Peyer's patch (tissue), 4 donors: ENCODE results near the gene NMBR. TPM values are rescaled to one million over a fixed set of nuclear protein-coding genes. Genes with fewer than 3 reads are reported as not detected.
"Not testable (repeated sequence)": the region's sequence is repeated elsewhere in the genome, so short reads cannot be mapped to it uniquely, and the experiment has no call there.

Experiments used
- DNase-seq, 3 donors: peaks; one replicate each; pipeline ENCODE4 v3.0.0-alpha.2; 2017 to 2019
- H3K27ac ChIP-seq, 4 donors: fragments of 200-600 bp; sonication (generic); one replicate each; pipeline ENCODE4 v1.5.1; 2016 to 2019
- H3K27me3 ChIP-seq, 2 donors: fragments of 200-600 bp; sonication (generic); one replicate each; pipeline ENCODE4 v1.5.1; 2019
- H3K36me3 ChIP-seq, 3 donors: fragments of 200-600 bp; sonication (generic); one replicate each; pipeline ENCODE4 v1.5.1; 2016 to 2019
- H3K4me1 ChIP-seq, 4 donors: fragments of 200-600 bp; sonication (generic); one replicate each; pipeline ENCODE4 v1.5.1; 2016 to 2019
- H3K4me3 ChIP-seq, 4 donors: fragments of 200-600 bp; sonication (generic); 1 replicate in 3 of 4; 2 replicates in 1 of 4; pipeline ENCODE4 v1.5.1; 2016 to 2019; ENCODE audit warnings: mild to moderate bottlenecking in 1 of 4
- H3K9me3 ChIP-seq, 4 donors: fragments of 200-600 bp; sonication (generic); one replicate each; pipeline ENCODE4 v1.5.1; 2016 to 2019; ENCODE audit warnings: mild to moderate bottlenecking in 1 of 4
- POLR2A ChIP-seq, 2 donors: fragments of 450-650 bp; IDR thresholded peaks; one replicate each; pipeline ENCODE4 v1.5.1; 2017; ENCODE audit warnings: antibody characterized with exemption in 2 of 2, mild to moderate bottlenecking in 2 of 2, moderate library complexity in 2 of 2
- total RNA-seq, 4 donors: library from RNA; depleted of rRNA; stranded (reverse); fragments of >200 nt; gene quantifications; one replicate each; pipeline ENCODE4 v1.1.0, GENCODE V29; 2016
- TF ChIP-seq, protein P1 (sequence below), 6 experiments: fragments of 450-650 bp in 4 of 6; fragments of 200-600 bp in 2 of 6; sonication (generic) in 1 of 6; IDR thresholded peaks; one replicate each; pipeline ENCODE4 v1.5.1; 2017 to 2019; ENCODE audit warnings: antibody characterized with exemption in 6 of 6, mild to moderate bottlenecking in 3 of 6, moderate library complexity in 1 of 6

The NMBR gene
- total RNA-seq, 4 donors from 2014 or later, result not detected

DNA sequence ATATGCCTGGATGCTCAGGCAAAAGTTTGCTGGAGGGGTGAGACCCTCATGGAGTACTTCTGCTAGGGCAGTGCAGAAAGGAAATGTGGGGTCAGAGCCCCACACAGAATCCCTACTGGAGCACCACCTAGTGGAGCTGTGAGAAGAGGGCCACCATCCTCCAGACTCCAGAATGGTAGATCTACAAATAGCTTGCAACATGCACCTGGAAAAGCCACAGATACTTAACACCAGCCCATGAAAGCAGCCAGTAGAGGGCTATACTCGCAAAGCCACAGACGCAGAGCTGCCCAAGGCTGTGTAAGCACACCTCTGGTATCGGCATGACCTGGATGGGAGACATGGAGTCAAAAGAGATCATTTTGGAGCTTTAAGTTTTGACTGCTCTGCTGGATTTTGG lies 74.9 kb downstream of the NMBR start:
- H3K36me3 ChIP-seq, result no peaks in the 10 kb centered on the region
- DNase-seq, result no peak
- no peak for TF ChIP-seq POLR2A (IDR thresholded peaks at IDR 0.05)
- TF ChIP-seq, protein P1, sequence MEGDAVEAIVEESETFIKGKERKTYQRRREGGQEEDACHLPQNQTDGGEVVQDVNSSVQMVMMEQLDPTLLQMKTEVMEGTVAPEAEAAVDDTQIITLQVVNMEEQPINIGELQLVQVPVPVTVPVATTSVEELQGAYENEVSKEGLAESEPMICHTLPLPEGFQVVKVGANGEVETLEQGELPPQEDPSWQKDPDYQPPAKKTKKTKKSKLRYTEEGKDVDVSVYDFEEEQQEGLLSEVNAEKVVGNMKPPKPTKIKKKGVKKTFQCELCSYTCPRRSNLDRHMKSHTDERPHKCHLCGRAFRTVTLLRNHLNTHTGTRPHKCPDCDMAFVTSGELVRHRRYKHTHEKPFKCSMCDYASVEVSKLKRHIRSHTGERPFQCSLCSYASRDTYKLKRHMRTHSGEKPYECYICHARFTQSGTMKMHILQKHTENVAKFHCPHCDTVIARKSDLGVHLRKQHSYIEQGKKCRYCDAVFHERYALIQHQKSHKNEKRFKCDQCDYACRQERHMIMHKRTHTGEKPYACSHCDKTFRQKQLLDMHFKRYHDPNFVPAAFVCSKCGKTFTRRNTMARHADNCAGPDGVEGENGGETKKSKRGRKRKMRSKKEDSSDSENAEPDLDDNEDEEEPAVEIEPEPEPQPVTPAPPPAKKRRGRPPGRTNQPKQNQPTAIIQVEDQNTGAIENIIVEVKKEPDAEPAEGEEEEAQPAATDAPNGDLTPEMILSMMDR (IDR thresholded peaks at IDR 0.05), result no peak
- no peak overlapping the region for H3K27ac ChIP-seq
- no peaks in the 10 kb centered on the region for H3K9me3 ChIP-seq
- no peak overlapping the region for H3K4me3 ChIP-seq
- H3K27me3 ChIP-seq, result no peaks in the 10 kb centered on the region
- H3K4me1 ChIP-seq, result no peaks in the 10 kb centered on the region

DNA sequence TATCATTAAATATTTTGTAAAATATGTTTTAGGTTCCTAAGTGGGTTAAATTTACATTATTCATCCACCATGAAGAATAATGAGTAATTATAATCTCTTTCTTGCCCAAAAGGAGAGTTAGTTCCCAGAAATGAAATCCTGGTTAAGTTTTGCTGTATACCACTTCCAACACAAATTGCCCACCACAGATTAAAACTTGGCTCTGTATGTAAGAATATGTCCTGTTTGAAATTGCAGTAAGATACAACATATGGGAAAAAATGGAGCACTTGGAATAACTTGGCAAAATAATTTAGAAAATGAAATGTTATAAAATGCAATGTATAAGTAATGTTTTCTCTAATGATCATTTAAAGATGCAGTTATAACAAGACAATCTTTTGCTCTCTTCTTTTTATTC lies 78.5 kb downstream of the NMBR start:
- no peak overlapping the region for H3K4me3 ChIP-seq
- no peak for DNase-seq
- H3K27ac ChIP-seq, result no peak overlapping the region
- H3K27me3 ChIP-seq, result no peaks in the 10 kb centered on the region
- TF ChIP-seq, protein P1 (IDR thresholded peaks at IDR 0.05), result no peak
- TF ChIP-seq POLR2A (IDR thresholded peaks at IDR 0.05), result no peak
- H3K9me3 ChIP-seq, result no peaks in the 10 kb centered on the region
- H3K36me3 ChIP-seq, result no peaks in the 10 kb centered on the region
- no peaks in the 10 kb centered on the region for H3K4me1 ChIP-seq

DNA sequence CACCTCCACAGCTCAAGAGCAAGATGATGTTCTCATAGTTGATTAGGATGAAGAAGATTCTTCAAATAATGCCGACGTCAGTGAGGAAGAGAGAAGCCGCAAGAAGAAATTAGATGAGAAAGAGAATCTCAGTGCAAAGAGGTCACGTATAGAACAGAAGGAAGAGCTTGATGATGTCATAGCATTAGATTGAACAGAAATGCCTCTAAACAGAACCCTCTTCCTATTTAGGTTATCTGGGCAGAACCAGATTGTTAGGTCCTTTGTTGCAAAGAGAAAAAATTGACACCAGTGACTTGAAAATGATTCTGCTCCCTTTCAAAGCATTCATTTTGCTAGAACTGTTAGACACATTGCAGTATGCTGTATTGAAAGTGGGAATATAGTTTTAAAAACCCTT lies 84.1 kb downstream of the NMBR start:
- not testable (repeated sequence) for H3K4me3 ChIP-seq, H3K9me3 ChIP-seq, H3K36me3 ChIP-seq, H3K4me1 ChIP-seq, H3K27me3 ChIP-seq, H3K27ac ChIP-seq, DNase-seq

DNA sequence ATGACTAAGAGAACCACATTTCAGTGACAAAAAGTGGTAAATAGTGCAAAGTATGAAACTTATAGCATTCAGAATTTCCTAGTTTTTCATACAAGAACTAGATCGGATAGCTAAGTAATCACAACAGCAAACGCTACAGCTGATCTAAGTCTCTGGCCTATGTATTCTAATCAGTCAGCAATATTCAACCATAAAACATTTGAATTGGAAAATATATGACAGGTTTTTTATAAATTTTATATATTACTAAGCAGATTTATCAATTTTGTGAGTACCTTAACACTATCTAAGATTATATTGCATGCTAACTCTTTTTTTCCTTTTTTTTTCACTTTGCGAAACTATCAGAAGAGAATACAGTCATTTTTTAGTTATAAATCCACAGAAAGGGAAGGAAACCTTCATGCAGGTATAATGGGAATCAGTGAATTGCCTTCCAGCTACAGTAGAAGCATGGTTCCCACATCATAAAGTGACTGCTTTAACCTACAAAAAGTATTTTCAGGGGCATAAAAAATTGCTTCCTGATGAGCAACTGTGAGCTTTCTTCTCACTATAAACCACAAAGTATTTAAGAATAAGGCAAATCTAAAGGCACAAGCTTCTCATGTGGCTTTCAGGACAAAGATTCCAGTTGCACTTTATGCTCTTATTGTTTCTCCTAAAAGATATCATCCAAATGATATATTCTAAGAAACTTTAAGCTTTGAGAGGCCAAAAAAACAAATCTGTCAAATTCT lies 88.2 kb downstream of the NMBR start:
- TF ChIP-seq POLR2A (IDR thresholded peaks at IDR 0.05), result no peak
- TF ChIP-seq, protein P1 (IDR thresholded peaks at IDR 0.05), result no peak
- no peak overlapping the region for H3K27ac ChIP-seq
- DNase-seq, result no peak
- no peaks in the 10 kb centered on the region for H3K4me1 ChIP-seq
- H3K9me3 ChIP-seq, result no peaks in the 10 kb centered on the region
- no peak overlapping the region for H3K4me3 ChIP-seq
- H3K27me3 ChIP-seq, result no peaks in the 10 kb centered on the region
- H3K36me3 ChIP-seq, result no peaks in the 10 kb centered on the region

DNA sequence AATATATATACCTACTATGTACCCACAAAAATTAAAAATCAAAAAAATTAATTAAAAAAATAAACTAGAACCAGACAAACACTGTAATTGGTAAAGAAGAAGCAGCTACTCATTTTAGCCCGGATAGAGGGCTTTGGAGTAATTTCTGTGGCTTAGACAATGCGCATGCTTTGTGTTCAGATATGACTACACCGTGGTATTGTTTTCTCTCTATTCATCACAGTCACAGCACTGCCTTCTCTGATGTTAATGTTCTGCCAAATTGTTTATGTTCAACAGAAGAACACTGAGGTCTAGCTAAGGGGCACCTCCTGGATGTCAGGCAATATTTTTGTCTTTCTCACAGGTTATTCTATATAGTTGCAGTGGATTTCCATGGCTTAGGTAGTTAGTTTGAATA lies 91.7 kb downstream of the NMBR start:
- Histone ChIP-seq H3K36me3 (no peaks in the 10 kb centered on the region), H3K4me1 (no peaks in the 10 kb centered on the region), H3K4me3 (no peak overlapping the region), H3K27me3 (no peaks in the 10 kb centered on the region), H3K9me3 (no peaks in the 10 kb centered on the region), H3K27ac (no peak overlapping the region)
- no peak for TF ChIP-seq POLR2A (IDR thresholded peaks at IDR 0.05)
- TF ChIP-seq, protein P1 (IDR thresholded peaks at IDR 0.05), result no peak
- DNase-seq, result no peak

DNA sequence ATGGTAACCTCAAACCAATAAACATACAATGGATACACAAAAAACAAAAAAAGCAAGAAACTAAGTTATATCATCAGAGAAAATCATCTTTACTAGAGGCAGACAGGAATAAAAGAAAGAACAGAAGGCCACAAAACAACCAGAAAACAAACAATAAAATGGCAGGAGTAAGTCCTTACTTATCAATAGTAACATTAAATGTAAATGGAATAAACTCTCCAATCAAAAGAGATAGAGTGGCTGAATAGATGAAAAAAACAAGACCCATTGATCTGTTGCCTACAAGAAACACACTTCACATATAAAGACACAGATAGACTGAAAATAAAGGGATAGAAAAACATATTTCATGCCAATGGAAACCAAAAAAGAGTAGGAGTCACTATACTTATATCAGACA lies 95.5 kb downstream of the NMBR start:
- no peak overlapping the region for H3K4me3 ChIP-seq
- no peaks in the 10 kb centered on the region for H3K9me3 ChIP-seq
- no peaks in the 10 kb centered on the region for H3K4me1 ChIP-seq
- no peaks in the 10 kb centered on the region for H3K27me3 ChIP-seq
- H3K27ac ChIP-seq, result no peak overlapping the region
- no peaks in the 10 kb centered on the region for H3K36me3 ChIP-seq
- no peak for DNase-seq
- no peak for TF ChIP-seq POLR2A (IDR thresholded peaks at IDR 0.05)
- TF ChIP-seq, protein P1 (IDR thresholded peaks at IDR 0.05), result no peak
